K562 (cell line): Measurements from ENCODE around the gene C19orf85.

ENCODE experiments used
- CTCF ChIP-seq, 3 experiments: IDR thresholded peaks in 2 of 3; conservative IDR thresholded peaks in 1 of 3; 2 replicates each; pipeline ENCODE4 v1.5.1; 2011 to 2012; ENCODE audit warnings: low read length in 3 of 3, mild to moderate bottlenecking in 3 of 3, control low read depth in 2 of 3, improper control_type of control experiment in 1 of 3, inconsistent platforms in 1 of 3, low read depth in 1 of 3, mixed read lengths in 1 of 3, moderate library complexity in 1 of 3; ENCODE audit not compliant: insufficient read depth in 2 of 3
- ZFX ChIP-seq: sonication (generic); formaldehyde crosslinking; IDR thresholded peaks from 2 replicates; pipeline ENCODE4 v1.8.0; 2022; ENCODE audit warnings: mild to moderate bottlenecking, missing genetic modification reagents, moderate library complexity
- ZNF699 ChIP-seq: fragments of 250-450 bp; sonication (Bioruptor Pico); IDR thresholded peaks from 2 replicates; pipeline ENCODE4 v1.8.0; 2021; ENCODE audit warnings: mild to moderate bottlenecking, moderate library complexity; ENCODE audit not compliant: insufficient replicate concordance
- TF ChIP-seq, protein P1 (sequence below): fragments of 200-800 bp; sonication (Bioruptor generic); IDR thresholded peaks from 2 replicates; pipeline ENCODE4 v1.6.1; 2017; ENCODE audit warnings: missing genetic modification characterization, missing compliant biosample characterization

DNA sequence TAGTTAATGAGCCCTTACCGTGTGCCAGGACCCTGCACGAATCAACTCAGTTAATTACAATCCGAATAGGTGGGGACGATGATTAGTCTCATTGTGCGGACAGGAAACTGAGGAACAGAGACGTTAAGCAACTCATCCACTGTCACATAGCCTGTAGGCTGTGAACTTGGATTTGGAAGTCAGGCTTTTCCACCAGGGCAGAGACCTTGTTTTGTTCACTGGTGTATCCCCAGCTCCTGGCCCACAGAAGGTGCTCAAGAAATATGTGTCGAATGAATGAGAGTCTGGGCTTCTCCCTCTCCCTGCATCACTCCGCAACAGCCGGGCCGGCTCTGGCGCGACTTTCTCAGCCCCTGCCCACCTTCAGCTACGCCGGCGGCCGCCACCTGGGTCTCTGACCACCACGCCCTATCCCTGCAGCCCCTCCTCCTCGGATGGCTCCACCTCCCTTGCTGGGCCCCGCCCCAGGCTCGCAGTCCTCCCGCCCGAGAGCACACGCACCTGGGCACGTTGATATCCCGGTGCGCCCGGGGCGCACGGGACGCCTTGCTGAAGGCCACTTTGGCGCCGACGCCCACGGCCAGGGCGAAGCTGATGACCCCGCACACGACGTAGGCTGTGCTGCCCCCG lies 22.7 kb downstream of the C19orf85 start:
- TF ChIP-seq CTCF (IDR thresholded peaks at IDR 0.05 in 2 of 3, conservative IDR thresholded peaks at IDR 0.05 in 1 of 3; ENCODE audit: insufficient read depth in 2 of 3, low read depth in 1 of 3, low read length in 3 of 3) (no peak), ZNF699 (CRISPR knock-in tag) (no peak), ZFX (CRISPR knock-in tag) (no peak)
- TF ChIP-seq, protein P1, sequence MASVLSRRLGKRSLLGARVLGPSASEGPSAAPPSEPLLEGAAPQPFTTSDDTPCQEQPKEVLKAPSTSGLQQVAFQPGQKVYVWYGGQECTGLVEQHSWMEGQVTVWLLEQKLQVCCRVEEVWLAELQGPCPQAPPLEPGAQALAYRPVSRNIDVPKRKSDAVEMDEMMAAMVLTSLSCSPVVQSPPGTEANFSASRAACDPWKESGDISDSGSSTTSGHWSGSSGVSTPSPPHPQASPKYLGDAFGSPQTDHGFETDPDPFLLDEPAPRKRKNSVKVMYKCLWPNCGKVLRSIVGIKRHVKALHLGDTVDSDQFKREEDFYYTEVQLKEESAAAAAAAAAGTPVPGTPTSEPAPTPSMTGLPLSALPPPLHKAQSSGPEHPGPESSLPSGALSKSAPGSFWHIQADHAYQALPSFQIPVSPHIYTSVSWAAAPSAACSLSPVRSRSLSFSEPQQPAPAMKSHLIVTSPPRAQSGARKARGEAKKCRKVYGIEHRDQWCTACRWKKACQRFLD (CRISPR knock-in tag): no peak
